GM19023 (cell line): Measurements from ENCODE around the gene KCNAB1.
"Not testable (repeated sequence)": the region's sequence is repeated elsewhere in the genome, so short reads cannot be mapped to it uniquely, and the experiment has no call there.

Source experiments
- ATAC-seq: cut with Tn5 transposase; IDR thresholded peaks from one replicate; pipeline ENCODE4 v1.9.1; 2021; ENCODE audit warnings: mild to moderate bottlenecking, moderate library complexity; ENCODE audit not compliant: unreplicated experiment

KCNAB1 gene

DNA sequence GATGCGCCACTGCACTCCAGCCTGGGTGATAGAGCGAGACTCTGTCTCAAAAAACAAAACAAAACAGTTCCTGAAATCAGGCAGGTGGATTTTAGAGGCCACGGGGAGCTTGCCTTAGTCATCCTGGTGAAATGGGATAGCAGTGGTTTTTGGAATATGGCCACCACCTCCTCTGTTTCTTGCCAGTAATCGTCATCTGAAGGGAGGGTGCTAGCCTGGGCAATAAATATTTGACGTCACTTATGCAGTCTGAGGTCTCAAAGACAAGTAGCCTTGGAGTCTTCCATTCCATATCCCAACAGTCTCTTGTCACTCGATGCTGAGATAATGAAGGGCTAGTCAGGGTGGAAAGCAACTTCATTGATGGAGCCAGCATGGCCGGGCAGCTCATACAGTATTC, 55.2 kb downstream of the KCNAB1 start:
- ATAC-seq, result no peak

DNA sequence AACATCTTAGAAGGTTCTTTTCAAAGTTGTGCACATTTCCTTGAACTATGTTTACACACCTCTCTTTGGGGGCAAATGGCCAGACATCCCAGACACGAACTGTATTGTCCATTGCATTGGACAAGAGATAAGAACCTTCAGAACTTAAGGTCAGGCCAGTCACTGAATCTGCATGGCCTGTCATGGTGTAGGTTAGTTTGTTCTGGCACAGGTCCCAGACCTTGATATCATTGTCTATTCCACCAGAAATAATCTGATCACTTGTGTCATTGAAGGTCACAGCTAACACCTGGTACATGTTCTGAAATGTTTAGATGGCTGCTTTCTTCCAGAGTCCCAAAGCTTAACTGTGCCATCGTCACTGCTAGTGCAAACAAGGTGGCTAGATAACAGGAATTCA, 55.7 kb downstream of the KCNAB1 start:
- no peak for ATAC-seq

DNA sequence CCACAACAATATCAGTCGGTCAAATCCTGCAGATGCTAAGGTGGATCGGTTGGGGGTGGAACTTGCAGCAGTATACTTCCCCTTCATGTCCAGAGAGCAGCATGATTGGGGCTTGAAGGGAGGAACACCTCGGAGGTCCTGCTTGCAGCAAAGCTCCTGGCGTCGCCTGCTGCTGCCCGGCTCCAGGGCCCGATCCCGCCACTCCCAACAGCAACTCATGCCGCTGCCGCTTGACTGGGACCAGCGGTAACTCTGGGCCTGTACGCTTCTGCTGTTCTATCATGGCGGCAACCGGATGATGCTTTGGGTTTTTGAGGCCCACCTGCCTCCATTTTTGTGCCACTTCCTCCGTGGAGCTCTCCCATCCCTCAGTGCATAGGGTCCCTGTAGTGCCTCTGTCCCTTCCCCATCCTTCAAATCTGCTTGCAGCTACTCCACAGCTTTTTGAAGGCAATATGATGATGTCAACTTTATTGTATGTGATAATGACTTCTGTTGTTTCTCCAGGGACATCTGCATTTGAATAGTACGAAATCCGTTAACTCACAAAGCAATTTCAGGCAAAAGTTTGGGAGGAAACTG, 56.3 kb downstream of the KCNAB1 start:
- ATAC-seq, result no peak

DNA sequence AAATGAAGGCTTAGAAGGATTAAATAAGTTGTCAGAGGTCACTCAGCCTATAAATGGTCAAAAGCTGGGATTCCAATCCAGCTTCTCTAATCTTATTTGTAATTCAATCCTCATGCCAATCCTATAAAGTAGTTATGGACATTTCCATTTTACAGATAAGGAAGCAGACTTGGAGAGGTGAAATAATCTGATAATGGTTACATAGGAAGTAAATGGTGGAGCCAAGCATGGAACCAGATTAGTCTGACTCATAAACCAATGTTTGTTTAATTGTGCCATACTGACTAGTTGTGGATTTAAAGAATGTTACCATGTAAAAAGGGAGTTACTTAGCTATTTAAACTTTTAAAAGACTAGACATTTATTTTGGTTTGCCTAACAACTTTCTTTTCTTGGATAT, 59.7 kb downstream of the KCNAB1 start:
- no peak for ATAC-seq

DNA sequence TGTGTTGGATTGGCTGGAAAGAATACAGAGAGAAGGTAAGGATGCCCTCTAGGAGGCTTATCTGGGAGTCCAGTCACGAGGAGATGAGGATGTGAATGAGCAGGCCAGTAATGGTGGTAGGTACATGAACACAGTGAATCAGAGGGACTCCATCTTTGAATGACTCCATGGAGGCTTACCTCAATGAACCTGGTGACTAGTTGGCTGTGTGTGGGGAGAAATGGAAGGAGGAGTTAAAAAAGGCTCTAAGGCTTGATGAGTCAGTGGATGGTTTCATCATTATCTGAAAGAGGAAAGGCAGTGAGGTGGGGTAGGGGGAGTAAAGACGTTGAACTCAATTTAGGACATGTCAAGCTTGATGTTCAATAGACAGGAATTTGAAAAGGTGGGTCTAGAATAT, 61.1 kb downstream of the KCNAB1 start:
- no peak for ATAC-seq

DNA sequence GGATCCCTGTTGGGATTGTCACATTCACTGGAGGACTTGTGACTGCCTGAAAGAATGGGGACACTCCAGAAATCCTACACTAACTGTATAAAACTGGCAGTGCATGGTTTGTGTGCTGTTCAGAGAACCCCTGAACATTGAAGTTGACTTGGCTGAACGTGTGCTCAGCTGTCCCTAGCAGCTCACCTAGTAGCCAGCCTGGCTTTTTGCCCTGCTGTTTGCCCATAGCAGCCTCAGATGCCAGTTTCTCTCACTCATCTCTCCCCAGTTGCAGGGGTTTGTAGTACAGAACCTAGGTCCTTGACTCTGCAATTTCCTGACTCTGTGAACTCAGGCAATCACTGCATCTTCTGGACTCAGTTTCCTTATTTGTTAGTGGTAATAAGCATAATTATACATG, 63.0 kb downstream of the KCNAB1 start:
- ATAC-seq, result no peak

DNA sequence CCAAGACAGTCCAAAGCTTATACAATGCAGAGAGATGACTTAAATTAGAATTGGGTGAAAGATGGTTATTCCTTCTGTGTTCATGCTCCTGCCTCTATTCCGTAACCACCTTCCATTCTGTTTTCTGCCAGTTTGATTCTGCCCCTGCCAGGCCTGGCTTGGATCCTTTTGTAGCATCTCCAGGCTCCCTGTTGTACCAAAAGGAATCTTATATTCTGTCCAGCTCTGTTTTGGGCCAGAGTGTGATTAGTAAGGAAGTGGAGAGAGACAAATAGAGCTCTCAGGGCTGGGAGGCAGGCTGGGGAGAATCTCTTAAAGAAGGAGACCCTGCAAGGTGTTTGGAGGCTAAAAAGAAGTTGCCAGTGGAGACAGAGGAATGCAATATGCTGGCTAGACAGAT, 63.8 kb downstream of the KCNAB1 start:
- no peak for ATAC-seq

DNA sequence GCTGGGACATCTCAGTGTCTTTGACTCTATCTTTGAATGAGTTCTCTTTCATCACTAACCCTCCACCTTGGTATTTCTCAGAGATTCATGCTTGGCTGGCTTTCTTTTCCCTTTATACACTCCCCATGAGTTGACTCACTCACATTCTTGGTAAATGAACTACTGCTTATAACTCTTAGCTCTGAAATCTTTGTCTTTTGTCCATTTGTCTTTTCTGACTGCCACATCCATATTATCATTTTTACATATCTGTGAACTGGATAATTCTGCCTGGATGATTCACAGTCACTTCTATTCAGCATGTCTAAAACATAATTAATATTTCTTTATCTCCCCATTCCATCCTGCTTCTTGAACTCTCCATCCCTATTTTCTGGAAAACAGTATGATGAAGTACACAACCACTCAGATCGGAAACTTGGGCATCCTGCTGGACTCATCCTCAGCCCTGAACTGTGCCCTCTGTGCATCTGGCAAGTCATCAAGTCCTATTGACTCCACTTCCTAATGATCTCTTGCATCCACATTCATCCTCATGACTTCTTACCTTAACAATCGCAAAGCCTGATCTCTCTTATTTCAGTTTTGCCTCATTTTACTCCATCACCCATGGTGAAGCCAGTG, 66.9 kb downstream of the KCNAB1 start:
- ATAC-seq, result no peak

DNA sequence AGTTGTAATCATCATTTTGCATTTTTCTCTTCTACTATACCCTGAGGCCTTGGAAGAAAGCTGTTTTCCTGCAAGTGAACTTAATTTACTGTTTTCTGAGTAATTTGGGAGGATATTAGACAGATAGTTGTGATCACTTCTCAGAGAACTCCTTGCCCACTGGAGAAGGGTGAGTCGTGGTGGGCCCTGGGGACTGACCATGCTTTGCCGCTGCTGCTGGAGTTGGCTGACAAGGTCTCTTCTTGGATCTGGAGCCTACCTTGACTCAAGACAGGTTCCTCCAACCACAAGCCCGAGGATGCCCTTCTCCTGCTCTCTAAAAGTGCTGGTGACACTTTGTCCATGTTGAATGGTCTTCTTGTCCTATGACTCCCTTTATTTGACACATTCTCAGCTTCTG, 68.4 kb downstream of the KCNAB1 start:
- ATAC-seq, result no peak

DNA sequence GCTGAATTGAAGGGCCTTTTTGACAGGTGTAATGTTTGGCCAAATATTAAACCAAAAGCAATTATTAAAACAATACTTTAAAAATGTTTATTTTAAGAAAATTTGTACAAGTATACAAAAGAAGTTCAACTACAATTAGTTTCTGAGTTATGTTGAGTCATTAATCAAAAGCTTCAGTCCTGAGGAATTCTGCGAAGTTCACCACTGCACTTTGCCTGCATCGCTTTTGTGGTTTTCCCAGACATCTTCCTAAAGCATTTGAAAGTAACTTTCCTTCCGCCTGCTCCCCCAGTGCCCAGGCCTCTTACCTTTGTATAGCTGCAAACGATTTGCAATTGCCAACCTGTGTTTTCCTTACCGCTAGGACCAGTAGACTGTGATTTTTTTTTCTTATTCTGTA, 69.5 kb downstream of the KCNAB1 start:
- no peak for ATAC-seq

DNA sequence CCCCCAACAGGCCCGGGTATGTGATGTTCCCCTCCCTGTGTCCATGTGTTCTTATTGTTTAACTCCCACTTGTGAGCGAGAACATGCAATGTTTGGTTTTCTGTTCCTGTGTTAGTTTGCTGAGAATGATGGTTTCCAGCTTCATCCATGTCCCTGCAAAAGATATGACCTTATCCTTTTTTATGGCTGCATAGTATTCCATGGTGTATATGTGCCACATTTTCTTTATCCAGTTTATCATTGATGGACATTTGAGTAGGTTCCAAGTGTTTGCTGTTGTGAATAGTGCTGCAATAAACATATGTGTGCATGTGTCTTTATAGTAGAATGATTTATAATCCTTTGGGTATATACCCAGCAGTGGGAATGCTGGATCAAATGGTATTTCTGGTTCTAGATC, 74.6 kb downstream of the KCNAB1 start:
- ATAC-seq, result not testable (repeated sequence)

DNA sequence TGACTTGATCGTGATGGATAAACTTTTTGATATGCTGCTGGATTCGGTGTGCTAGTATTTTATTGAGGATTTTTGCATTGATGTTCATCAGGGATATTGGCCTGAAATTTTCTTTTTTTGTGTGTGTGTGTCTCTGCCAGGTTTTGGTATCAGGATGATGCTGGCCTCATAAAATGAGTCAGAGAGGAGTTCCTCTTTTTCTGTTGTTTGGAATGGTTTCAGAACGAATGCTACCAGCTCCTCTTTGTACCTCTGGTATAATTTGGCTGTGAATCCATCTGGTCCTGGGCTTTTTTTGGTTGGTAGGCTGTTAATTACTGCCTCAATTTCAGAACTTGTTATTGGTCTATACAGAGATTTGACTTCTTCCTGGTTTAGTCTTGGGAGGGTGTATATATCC, 76.8 kb downstream of the KCNAB1 start:
- ATAC-seq, result not testable (repeated sequence)

DNA sequence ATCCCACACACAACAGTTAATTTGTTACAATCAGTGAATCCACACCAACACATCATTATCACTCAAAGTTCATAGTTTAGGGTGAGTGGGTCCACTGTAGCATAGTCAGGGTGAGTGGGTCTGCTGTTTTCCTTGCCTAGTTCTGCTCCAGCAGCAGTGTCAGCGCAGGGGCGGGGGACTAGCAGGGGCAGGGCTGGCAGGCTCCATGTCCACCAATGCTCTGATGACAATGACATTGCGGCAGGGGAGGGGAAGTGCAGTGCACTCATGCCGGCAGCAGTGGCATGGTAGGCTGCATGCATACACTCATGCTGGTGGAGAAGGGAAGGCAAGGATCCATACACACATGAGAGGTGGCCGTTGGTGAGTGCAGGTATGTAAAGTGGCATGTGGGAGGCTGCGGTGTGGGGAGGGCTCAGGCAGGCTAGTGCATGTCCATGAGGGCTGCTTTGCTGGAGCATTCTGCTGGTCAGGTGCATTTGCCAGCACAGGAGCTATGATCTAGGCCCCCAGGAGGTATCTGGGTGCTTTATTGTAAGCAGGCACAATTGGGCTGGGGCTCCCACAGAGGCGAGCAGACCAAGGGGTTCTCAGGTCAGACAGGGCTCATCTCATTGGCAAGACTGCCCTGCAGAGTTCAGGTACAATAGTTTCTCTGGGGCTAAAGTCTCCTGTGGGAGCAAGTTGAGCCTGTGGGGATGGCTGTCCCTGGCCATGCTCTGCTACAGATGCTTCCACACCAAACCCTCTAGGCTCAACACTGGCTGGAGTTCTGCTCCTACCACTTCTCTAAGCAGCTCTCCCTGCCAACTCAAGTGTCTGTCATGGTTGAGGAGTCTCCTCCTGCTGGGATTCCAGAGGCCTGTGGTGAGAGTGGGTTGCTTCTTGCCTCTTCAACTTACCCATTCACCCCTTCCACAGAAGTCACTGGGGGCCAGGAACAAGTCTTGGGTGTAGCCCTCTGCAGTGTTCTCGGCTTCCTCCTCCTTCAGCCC, 81.3 kb downstream of the KCNAB1 start:
- ATAC-seq, result no peak

DNA sequence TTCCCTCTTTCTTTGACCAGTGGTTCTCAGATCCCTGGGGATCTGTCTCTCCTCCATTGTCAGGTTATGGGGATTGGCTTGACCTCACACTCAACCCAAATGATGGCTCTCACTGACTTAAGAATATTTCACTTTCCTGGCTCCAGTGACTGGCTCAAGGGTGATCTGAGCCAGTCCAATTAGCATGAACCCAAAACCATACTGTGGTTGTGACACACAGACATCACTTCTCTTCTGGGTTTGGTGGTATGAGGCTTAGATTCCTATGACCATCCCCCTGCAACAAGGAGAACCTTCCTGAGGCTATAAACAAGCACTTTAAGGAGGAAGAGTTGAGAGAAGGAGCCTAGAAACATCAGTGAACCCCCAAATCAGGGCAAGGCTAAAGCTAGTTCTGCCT, 85.8 kb downstream of the KCNAB1 start:
- ATAC-seq, result no peak

DNA sequence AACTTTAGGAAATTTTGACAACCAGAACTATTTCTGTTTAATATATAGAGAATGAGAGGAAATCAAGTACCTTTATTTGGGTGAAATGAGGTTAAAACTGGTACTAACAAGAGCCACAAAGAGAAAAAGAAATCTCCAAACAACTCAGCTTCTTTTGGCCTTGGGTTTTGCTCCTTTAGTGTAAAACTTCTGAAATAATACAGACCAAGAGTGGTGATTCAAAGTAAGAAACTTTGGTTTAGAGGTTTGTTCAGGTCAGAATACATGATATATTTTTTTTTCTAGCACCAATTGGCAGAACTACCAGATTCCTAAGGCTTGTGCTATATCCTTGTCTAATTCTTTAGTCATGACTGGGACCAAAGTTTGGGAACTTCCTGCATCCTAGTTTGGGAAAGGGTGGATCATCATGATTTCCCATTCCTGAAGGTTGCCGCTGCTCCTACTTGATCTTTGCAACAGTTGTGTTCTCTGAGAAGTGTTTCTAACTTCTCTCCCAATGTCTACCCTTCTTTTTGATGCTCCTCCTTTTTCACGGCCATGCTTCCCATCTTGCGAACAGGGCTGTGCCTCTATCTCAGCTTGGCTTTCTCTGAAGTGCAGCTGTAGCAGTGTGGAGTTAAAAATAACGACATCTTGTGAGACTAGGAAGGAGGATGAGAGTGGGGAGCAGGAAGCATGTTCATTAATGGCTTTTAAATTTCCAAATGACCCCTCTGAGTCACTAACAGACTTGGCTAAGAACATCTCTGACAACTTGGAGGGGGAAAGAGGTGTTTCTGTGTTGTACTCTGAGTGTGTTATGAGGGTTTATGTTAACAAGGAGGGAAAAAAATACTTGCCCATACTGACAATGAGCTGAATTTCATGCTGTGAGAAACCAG, 87.7 kb downstream of the KCNAB1 start:
- no peak for ATAC-seq

DNA sequence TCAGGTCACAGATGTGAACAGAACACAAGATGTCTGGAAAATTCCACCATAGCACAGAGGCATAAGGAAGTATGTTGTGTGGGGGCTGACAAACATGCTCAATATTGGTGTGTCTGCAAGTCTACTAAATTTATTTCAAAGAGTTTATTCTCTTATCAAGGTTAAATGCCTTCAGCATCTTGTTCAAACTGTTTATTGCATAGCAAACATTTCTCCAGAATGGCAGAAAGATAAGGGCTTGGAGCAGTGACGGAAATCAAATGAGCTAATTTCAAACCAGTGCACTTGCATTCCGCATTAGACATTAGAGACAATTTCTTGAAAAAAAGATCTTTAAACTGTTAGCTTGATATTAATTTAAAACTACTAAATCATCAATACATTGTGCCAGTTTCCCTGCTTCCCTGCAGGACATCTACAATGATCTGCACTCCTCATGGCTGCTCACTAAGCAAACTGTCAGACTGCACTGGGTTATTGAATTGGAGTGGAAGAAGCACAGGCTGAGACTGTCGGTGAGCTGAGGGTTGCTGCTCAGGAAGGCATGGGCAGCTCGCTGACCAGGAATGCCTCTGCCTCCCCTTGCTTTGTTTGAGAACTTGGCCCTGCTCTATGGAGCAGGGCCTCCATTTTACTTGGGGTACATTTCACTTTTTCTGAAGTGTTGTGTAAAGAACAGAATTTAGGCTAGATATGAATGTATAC, 89.4 kb downstream of the KCNAB1 start:
- ATAC-seq, result no peak

DNA sequence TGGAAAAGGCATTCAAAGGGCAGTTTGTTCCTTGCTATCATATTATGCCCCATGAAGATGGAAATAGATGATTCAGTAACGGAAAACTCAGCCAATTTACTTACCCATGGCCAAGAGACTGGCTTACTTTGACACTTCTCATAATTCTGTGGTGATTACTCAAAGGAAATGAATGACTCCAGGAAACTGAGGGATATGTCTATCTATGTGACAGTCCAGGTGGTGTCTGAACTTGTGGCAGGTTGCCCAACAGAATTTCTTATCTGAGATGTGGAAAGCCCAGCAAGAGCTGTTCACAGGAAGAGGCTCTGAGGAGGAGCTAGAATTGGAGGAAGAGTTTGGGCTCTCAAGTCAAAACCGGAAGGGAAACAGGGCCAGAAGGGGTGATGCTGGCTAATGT, 91.2 kb downstream of the KCNAB1 start:
- no peak for ATAC-seq

DNA sequence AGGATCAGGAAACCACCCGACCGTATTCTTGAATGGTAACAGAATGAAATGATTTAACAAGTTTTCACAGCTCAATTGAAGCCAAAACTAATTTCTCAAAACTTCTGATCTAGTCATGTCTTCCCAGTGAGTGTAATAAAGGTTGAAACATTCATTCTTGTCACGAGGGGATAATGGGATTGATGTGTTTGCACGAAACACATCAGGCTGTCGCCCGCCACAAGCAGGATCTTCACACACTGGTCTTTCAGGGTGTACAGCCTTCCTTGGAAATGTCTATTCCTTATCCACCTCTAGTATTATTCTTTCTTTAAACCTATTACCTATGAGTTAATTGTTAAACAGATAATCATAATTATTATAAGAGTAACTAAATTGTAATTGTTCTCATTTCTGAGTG, 94.3 kb downstream of the KCNAB1 start:
- no peak for ATAC-seq

DNA sequence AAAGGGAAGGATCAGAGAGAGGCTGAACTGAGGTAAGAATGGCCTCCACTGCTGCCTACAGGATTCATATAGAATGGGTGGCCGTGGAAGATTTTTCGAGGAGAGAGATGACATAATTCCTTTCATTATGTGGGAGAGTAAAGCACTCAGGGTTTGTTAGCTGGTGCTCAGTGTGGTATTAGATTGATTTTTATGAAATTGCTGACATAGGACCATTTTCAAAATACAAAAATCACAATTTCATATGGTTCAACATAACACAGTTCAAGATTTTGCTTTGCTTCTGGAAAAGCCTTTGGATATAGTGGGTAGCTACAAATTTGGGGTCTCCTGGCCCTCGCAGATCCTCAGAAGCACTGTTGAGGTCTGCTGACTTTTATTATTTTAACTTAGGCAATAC, 95.4 kb downstream of the KCNAB1 start:
- no peak for ATAC-seq

DNA sequence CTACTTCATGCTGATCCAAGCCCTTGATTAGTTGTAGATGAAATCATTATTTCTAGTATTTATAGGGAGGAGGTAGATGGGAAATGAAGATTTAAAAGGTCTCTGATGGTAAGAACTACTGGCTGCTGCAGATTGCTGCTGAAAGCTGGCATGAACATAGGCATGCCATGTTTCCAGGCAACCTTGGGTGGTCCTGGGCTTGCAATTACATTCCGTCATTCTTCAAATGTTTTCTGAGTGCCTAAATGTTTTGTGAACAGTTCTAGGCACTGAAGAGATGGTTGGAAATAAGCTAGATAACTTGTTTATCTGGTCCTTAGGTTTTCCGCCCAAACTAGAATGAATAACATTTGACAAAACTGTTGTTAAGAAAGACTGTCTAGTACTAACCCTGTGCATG, 95.8 kb downstream of the KCNAB1 start:
- ATAC-seq, result no peak
